Omental fat pad (tissue), 4 donors: ENCODE results near the gene MTCL1. TPM values are rescaled to one million over a fixed set of nuclear protein-coding genes. Genes with fewer than 3 reads are reported as not detected.

Experiments used
- ATAC-seq: fragments of 150-250 bp; one replicate; pipeline ENCODE4 v1.9.1; 2016; ENCODE audit warnings: mild to moderate bottlenecking, moderate library complexity; ENCODE audit not compliant: low FRiP score
- DNase-seq: peaks from one replicate; pipeline ENCODE4 v3.0.0-alpha.2; 2019; ENCODE audit warnings: low spot score
- total RNA-seq, 4 donors: library from RNA; depleted of rRNA; stranded (reverse); fragments of >200 nt; gene quantifications; one replicate each; pipeline ENCODE4 v1.1.0, GENCODE V29; 2016
- TF ChIP-seq, protein P1 (sequence below), 3 donors: fragments of 450-650 bp; IDR thresholded peaks; one replicate each; pipeline ENCODE4 v1.5.1; 2016 to 2017; ENCODE audit warnings: antibody characterized with exemption in 3 of 3, mild to moderate bottlenecking in 3 of 3, moderate library complexity in 2 of 3

Gene MTCL1
- total RNA-seq, 4 donors from 2014 or later = 1.6 to 3.5 (median 2.0) TPM

DNA sequence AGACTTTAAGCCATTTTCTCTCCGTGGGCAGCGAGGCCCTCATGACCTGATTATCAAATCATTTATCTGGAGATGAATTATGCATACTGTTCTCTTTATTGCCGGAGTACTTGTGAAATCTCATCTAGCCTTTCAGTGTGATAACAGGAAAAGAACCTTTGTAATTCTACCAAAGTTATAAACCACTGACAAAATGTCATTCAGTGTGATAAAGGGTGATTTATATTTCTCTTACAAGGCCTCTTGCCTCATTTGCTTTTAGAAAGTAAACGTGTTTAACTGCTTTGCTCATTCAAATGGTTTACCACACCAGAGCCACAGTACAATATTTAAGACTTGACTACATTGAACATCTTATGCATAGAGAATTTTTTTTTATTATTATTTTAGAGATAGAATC lies 13.8 kb downstream of the MTCL1 start:
- TF ChIP-seq, protein P1, sequence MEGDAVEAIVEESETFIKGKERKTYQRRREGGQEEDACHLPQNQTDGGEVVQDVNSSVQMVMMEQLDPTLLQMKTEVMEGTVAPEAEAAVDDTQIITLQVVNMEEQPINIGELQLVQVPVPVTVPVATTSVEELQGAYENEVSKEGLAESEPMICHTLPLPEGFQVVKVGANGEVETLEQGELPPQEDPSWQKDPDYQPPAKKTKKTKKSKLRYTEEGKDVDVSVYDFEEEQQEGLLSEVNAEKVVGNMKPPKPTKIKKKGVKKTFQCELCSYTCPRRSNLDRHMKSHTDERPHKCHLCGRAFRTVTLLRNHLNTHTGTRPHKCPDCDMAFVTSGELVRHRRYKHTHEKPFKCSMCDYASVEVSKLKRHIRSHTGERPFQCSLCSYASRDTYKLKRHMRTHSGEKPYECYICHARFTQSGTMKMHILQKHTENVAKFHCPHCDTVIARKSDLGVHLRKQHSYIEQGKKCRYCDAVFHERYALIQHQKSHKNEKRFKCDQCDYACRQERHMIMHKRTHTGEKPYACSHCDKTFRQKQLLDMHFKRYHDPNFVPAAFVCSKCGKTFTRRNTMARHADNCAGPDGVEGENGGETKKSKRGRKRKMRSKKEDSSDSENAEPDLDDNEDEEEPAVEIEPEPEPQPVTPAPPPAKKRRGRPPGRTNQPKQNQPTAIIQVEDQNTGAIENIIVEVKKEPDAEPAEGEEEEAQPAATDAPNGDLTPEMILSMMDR (IDR thresholded peaks at IDR 0.05) = no peak
- ATAC-seq (no peak), DNase-seq (no peak)

- TF ChIP-seq, protein P1 (IDR thresholded peaks at IDR 0.05) = no peak
- no peak for ATAC-seq
Measured at GRCh38 chr18:8720141-8720540, 14.8 kb downstream of the MTCL1 start.

DNA sequence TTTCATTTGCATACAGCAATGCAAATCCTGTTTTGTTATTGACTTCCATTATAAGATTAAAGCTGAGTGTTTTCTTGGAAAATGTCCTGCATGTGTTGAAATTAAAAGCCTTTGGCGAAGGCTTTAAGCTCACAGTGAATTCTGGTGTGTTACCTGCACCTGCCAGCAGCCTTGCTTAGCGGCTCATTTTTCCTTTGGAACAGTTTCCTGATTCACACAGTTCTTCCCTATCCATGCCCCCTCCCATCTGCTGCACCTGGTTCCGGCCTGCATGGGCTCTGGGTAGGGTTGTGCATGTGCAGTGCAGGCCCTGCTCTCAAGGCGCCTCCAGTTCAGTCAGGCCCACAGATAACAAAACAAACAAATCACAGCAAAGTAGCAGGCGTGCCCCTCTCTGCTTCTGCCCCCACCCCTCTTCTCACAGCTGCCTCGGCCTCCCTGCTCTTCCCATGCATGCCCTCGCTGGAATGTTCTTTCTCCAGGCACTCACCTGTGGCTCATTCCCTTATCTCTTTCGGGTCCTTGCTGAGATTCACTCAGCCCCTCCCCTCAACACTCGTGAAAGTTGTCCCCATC lies 15.8 kb downstream of the MTCL1 start:
- TF ChIP-seq, protein P1 (IDR thresholded peaks at IDR 0.05) = no peak
- DNase-seq = no peak
- no peak for ATAC-seq

More at GRCh38 chr18:8720141-8720540, 14.8 kb downstream of the MTCL1 start:
- DNase-seq = no peak

DNA sequence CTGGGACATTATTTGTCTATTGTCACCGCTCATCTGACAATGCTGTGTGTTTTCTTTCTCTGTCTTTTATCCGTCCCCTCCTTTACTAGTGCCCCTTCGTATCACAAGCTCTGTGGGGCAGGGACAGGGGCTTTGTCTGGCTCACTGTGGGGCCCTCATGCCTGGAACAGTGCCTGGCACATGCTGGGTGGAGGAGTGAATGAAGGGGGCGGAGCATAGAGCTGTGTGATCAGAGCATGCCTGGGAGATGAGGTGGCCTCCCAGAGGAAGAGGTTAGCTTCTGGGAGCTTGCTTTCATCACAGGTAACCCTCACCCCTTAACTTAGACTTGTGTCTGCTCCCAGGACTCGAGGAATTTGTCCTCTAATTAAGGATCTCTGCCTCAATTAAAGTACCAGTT lies 16.4 kb downstream of the MTCL1 start:
- DNase-seq = no peak
- TF ChIP-seq, protein P1 (IDR thresholded peaks at IDR 0.05) = no peak
- no peak for ATAC-seq

DNA sequence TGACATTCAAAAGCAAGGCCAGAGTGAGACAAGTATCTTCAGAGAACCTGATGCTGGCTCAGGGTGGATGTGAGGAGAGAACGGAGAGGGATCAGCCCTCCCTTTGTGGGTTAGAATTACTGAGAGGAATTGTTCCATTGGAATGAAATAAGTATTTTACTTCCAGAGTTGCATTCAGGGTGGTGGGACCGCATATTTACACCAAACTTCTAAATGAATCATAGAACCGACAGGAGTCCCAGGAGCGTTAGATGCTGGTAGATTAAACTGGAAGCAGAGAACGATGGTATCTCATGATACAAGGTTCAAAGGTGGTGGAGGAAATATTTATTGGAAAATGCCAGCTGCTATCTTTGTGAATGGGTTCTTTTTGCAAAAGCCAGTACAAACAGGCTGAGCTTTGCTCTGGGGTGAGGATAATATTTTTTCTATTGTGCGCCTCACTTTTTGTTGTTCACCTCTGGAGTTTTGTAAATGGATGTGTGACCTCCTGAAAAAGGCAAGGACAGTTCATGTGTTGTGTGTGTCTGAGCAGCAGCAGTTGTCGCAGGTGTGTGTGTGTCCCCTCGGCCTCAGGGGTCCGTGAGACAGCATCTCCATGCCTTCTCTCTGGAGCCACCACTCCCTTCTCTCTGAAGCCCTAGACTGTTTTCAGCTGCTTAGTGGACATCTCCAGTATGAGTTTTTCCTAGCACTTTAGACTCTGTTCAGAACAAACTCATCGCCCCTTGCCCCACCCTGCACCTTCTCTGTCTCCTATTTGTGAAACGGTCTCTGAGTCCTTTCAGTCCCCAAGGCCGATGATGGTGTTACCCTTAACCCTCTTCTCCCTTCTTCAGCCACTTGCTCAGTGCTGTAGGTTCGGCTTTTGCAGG lies 17.8 kb downstream of the MTCL1 start:
- TF ChIP-seq, protein P1 (IDR thresholded peaks at IDR 0.05) = no peak
- no peak for DNase-seq
- no peak for ATAC-seq

- DNase-seq (no peak), ATAC-seq (no peak)
- TF ChIP-seq, protein P1 (IDR thresholded peaks at IDR 0.05) = no peak
Measured at GRCh38 chr18:8724452-8724851, 19.1 kb downstream of the MTCL1 start.
